ENCODE results near the gene PLCXD1. TPM values are rescaled to one million over a fixed set of nuclear protein-coding genes. Genes with fewer than 3 reads are reported as not detected.
"Not testable (repeated sequence)": the region's sequence is repeated elsewhere in the genome, so short reads cannot be mapped to it uniquely, and the experiment has no call there.

The PLCXD1 gene
- total and polyA plus RNA-seq, 12 donors: 1.2 to 14.5 (median 6.5) TPM

GRCh38 chrX:255923-256331 is 25.3 kb upstream of the PLCXD1 start:
- no peak overlapping the region for H3K27ac ChIP-seq
- no peak for DNase-seq
- intact Hi-C loops (cut with DNase I): no loop called here
- H3K4me3 ChIP-seq: no peak overlapping the region
- peaks cover 0 to under 1% of the 10 kb centered on the region in 2 donors for H3K4me1 ChIP-seq (replicated peaks in 1 of 2)
- H3K27me3 ChIP-seq: no peaks in the 10 kb centered on the region
- H3K36me3 ChIP-seq (replicated peaks in 1 of 2): no peaks in the 10 kb centered on the region
- H3K9me3 ChIP-seq (replicated peaks in 1 of 3): no peaks in the 10 kb centered on the region
- TF ChIP-seq CTCF (IDR thresholded peaks at IDR 0.05): no peak
- TF ChIP-seq POLR2A (IDR thresholded peaks at IDR 0.05): no peak
- 67 to 80% (median 76%) methylated on average over 3 to 28 of the region's 28 CpGs for WGBS, 4 donors

GRCh38 chrX:257054-257453 is 24.1 kb upstream of the PLCXD1 start:
- H3K27ac ChIP-seq; intact Hi-C loops (cut with DNase I); DNase-seq; H3K9me3 ChIP-seq (replicated peaks in 1 of 3); H3K36me3 ChIP-seq (replicated peaks in 1 of 2); H3K27me3 ChIP-seq; H3K4me3 ChIP-seq; H3K4me1 ChIP-seq (replicated peaks in 1 of 2): not testable (repeated sequence)
- WGBS, 4 donors: 82 to 89% (median 89%) methylated on average over 13 to 14 of the region's 14 CpGs

- Histone ChIP-seq H3K27me3 (no peaks in the 10 kb centered on the region), H3K36me3 (replicated peaks in 1 of 2) (no peaks in the 10 kb centered on the region), H3K27ac (no peak overlapping the region), H3K4me3 (no peak overlapping the region), H3K4me1 (replicated peaks in 1 of 2) (peaks cover 0 to 7% of the 10 kb centered on the region in 2 donors), H3K9me3 (replicated peaks in 1 of 3) (no peaks in the 10 kb centered on the region)
- TF ChIP-seq CTCF (IDR thresholded peaks at IDR 0.05): no peak
- no peak for TF ChIP-seq POLR2A (IDR thresholded peaks at IDR 0.05)
- intact Hi-C loops (cut with DNase I): no loop called here
- no peak for DNase-seq
- 63 to 72% (median 69%) methylated on average over 14 to 21 of the region's 21 CpGs for WGBS, 4 donors
Measured at GRCh38 chrX:257681-258289, 23.4 kb upstream of the PLCXD1 start.

GRCh38 chrX:258291-259040 is 22.7 kb upstream of the PLCXD1 start:
- Histone ChIP-seq H3K9me3 (replicated peaks in 1 of 3) (no peaks in the 10 kb centered on the region), H3K4me3 (no peak overlapping the region), H3K36me3 (replicated peaks in 1 of 2) (no peaks in the 10 kb centered on the region), H3K4me1 (replicated peaks in 1 of 2) (peaks cover 0 to 7% of the 10 kb centered on the region in 2 donors), H3K27me3 (no peaks in the 10 kb centered on the region), H3K27ac (no peak overlapping the region)
- DNase-seq: no peak
- intact Hi-C loops (cut with DNase I): no loop called here
- 68 to 78% (median 73%) methylated on average over 4 to 8 of the region's 8 CpGs for WGBS, 4 donors
- TF ChIP-seq CTCF (IDR thresholded peaks at IDR 0.05) (no peak), POLR2A (IDR thresholded peaks at IDR 0.05) (no peak)
